Measurements from ENCODE around the gene XIAP.
"Not testable (repeated sequence)": the region's sequence is repeated elsewhere in the genome, so short reads cannot be mapped to it uniquely, and the experiment has no call there.

Gene XIAP

GRCh38 chrX:123830309-123830708, 29.5 kb upstream of the XIAP start:
- TF ChIP-seq, protein P1, sequence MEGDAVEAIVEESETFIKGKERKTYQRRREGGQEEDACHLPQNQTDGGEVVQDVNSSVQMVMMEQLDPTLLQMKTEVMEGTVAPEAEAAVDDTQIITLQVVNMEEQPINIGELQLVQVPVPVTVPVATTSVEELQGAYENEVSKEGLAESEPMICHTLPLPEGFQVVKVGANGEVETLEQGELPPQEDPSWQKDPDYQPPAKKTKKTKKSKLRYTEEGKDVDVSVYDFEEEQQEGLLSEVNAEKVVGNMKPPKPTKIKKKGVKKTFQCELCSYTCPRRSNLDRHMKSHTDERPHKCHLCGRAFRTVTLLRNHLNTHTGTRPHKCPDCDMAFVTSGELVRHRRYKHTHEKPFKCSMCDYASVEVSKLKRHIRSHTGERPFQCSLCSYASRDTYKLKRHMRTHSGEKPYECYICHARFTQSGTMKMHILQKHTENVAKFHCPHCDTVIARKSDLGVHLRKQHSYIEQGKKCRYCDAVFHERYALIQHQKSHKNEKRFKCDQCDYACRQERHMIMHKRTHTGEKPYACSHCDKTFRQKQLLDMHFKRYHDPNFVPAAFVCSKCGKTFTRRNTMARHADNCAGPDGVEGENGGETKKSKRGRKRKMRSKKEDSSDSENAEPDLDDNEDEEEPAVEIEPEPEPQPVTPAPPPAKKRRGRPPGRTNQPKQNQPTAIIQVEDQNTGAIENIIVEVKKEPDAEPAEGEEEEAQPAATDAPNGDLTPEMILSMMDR (conservative IDR thresholded peaks at IDR 0.05; ENCODE audit: low read depth, low read length), result no peak
- no peak overlapping the region for H3K4me3 ChIP-seq (ENCODE audit: low read length)
- DNase-seq (ENCODE audit: low read depth), result no peak

- DNase-seq (ENCODE audit: low read depth), result no peak
- H3K4me3 ChIP-seq (ENCODE audit: low read length), result no peak overlapping the region
- TF ChIP-seq, protein P1 (conservative IDR thresholded peaks at IDR 0.05; ENCODE audit: low read depth, low read length), result peak; percentile 71
Measured at GRCh38 chrX:123833387-123833786, 26.5 kb upstream of the XIAP start.

GRCh38 chrX:123834116-123834515, 25.7 kb upstream of the XIAP start:
- TF ChIP-seq, protein P1 (conservative IDR thresholded peaks at IDR 0.05; ENCODE audit: low read depth, low read length), result no peak
- no peak for DNase-seq (ENCODE audit: low read depth)
- no peak overlapping the region for H3K4me3 ChIP-seq (ENCODE audit: low read length)

GRCh38 chrX:123835661-123836371, 24.0 kb upstream of the XIAP start:
- TF ChIP-seq, protein P1 (conservative IDR thresholded peaks at IDR 0.05; ENCODE audit: low read depth, low read length), result no peak
- no peak for DNase-seq (ENCODE audit: low read depth)
- no peak overlapping the region for H3K4me3 ChIP-seq (ENCODE audit: low read length)

DNA sequence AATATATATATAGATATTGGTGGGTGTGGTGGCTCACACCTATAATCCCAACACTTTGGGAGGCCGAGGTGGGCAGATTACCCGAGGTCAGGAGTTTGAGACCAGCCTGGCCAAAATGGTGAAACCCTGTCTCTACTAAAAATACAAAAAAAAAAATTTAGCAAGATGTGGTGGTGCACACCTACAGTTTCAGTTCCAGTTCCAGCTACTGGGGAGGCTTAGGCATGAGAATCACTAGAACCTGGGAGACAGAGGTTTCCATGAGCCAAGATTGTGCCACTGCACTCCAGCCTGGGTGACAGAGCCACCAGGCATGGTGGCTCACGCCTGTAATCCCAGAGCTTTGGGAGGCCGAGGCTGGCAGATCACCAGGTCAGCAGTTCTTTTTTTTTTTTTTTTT, 14.7 kb upstream of the XIAP start:
- H3K4me3 ChIP-seq (ENCODE audit: low read length); DNase-seq (ENCODE audit: low read depth): not testable (repeated sequence)

- H3K4me3 ChIP-seq (ENCODE audit: low read length), result no peak overlapping the region
- TF ChIP-seq, protein P1 (conservative IDR thresholded peaks at IDR 0.05; ENCODE audit: low read depth, low read length), result no peak
- DNase-seq (ENCODE audit: low read depth), result no peak
Measured at GRCh38 chrX:123846577-123847038, 13.2 kb upstream of the XIAP start.

DNA sequence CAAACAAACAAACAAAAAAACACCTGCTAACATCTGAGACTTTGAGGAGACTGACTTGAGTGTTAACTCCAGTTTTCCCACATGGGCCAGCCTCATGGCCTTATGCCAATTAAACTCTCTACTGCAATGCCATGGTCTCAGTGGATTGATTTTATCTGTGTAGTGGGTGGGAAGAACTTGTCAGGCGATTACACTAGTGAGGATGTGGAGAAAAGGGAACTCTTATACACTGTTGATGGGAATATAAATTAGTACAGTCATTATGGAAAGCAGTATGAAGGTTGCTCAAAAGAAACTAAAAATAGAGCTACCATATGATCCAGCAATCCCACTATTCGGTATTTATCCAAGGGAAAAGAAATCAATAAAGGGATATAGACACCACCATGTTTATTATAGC, 12.8 kb upstream of the XIAP start:
- TF ChIP-seq, protein P1 (conservative IDR thresholded peaks at IDR 0.05; ENCODE audit: low read depth, low read length), result no peak
- no peak for DNase-seq (ENCODE audit: low read depth)
- no peak overlapping the region for H3K4me3 ChIP-seq (ENCODE audit: low read length)
